HepG2 (cell line): Measurements from ENCODE around the gene CFAP46. TPM values are rescaled to one million over a fixed set of nuclear protein-coding genes. Genes with fewer than 3 reads are reported as not detected.

Experiments
- ATAC-seq: fragments of 200-7000 bp; cut with Tn5 transposase; 3 replicates; pipeline ENCODE4 v1.9.1; 2020; ENCODE audit warnings: mild to moderate bottlenecking, moderate library complexity
- BruUV-seq: library from RNA; stranded (reverse); fragments of 400-500 nt; replicated peaks from 2 replicates; lab custom pipeline; 2021; lab: Mats Ljungman, UMichigan
- CTCF ChIA-PET: fragments of 300-600 bp; formaldehyde crosslinking; extraction: SDS; loops from one replicate; lab custom pipeline; 2021; ENCODE audit warnings: low total read pairs, inconsistent platforms, low intra/inter-chr PET ratio; lab: Yijun Ruan, JAX
- POLR2A ChIA-PET: fragments of 350-600 bp; sonication (Branson Sonifier 250); formaldehyde crosslinking; loops from one replicate; lab custom pipeline; 2020; ENCODE audit warnings: antibody characterized with exemption, inconsistent platforms; lab: Yijun Ruan, JAX
- DNase-seq: peaks from one replicate; pipeline ENCODE4 v3.0.0-alpha.2; 2015; ENCODE audit warnings: low spot score
- FAIRE-seq: peaks from 3 replicates; lab custom pipeline; 2011; peaks lifted over from hg19 to GRCh38; lab: Jason Lieb, UNC
- H2AFZ ChIP-seq: one replicate; pipeline ENCODE4 v1.6.1; 2011; ENCODE audit warnings: low read length, inconsistent platforms
- H3K27ac ChIP-seq: fragments of 300-600 bp; 3 replicates; pipeline ENCODE4 v1.8.0; 2011; ENCODE audit warnings: mixed run types, mild to moderate bottlenecking, mixed read lengths, low read length, inconsistent platforms; ENCODE audit not compliant: insufficient read depth; ENCODE audit errors: extremely low read length
- H3K27me3 ChIP-seq, 2 experiments: fragments of 200-600 bp in 1 of 2; 2 replicates in 1 of 2; 3 replicates in 1 of 2; pipeline versions ENCODE4 v1.6.0 to v1.8.0; 2011; ENCODE audit warnings: low read length in 2 of 2, mild to moderate bottlenecking in 2 of 2, moderate library complexity in 2 of 2, inconsistent platforms in 1 of 2; ENCODE audit not compliant: insufficient read depth in 2 of 2, control insufficient read depth in 1 of 2
- H3K36me3 ChIP-seq, 2 experiments: fragments of 200-600 bp in 1 of 2; replicated peaks in 1 of 2; 2 replicates in 1 of 2; 3 replicates in 1 of 2; pipeline versions ENCODE4 v1.5.1 to v1.8.0; 2011; ENCODE audit warnings: low read length in 2 of 2, inconsistent platforms in 1 of 2; ENCODE audit not compliant: insufficient read depth in 2 of 2, control insufficient read depth in 1 of 2
- H3K4me1 ChIP-seq: 2 replicates; pipeline ENCODE4 v1.5.1; 2012; ENCODE audit warnings: low read length, inconsistent platforms; ENCODE audit not compliant: insufficient read depth
- H3K4me2 ChIP-seq: 2 replicates; pipeline ENCODE4 v1.6.0; 2011; ENCODE audit warnings: low read depth, low read length, inconsistent platforms
- H3K4me3 ChIP-seq, 3 experiments: fragments of 200-600 bp in 1 of 3; sonication (generic), shearing (Covaris generic) in 1 of 3; replicated peaks in 1 of 3; 2 replicates each; pipeline ENCODE4 v1.5.1; 2011 to 2016; ENCODE audit warnings: low read length in 3 of 3, inconsistent platforms in 2 of 3, low read depth in 2 of 3, mild to moderate bottlenecking in 2 of 3, control low read depth in 1 of 3, mixed read lengths in 1 of 3; ENCODE audit not compliant: insufficient read depth in 1 of 3
- H3K79me2 ChIP-seq: one replicate; pipeline ENCODE4 v1.6.1; 2011; ENCODE audit warnings: low read length, inconsistent platforms; ENCODE audit not compliant: insufficient read depth
- H3K9ac ChIP-seq: 2 replicates; pipeline ENCODE4 v1.6.0; 2011; ENCODE audit warnings: mild to moderate bottlenecking, low read depth, low read length, inconsistent platforms; ENCODE audit not compliant: insufficient read depth
- H3K9me3 ChIP-seq: 2 replicates; pipeline ENCODE4 v1.5.1; 2012; ENCODE audit warnings: mild to moderate bottlenecking, low read length
- H4K20me1 ChIP-seq: 2 replicates; pipeline ENCODE4 v1.6.0; 2011; ENCODE audit warnings: inconsistent platforms, mild to moderate bottlenecking, low read length, moderate library complexity; ENCODE audit not compliant: insufficient read depth
- AGO2 ChIP-seq: fragments of 200-400 bp; formaldehyde crosslinking; optimal IDR thresholded peaks from 2 replicates; pipeline ENCODE3; 2017; ENCODE audit warnings: mild to moderate bottlenecking, low read depth, low read length, moderate library complexity
- CREB3 ChIP-seq: sonication (generic); formaldehyde crosslinking; IDR thresholded peaks from 2 replicates; pipeline ENCODE4 v1.5.0; 2020; ENCODE audit warnings: missing genetic modification reagents
- PRDM15 ChIP-seq: sonication (generic); formaldehyde crosslinking; IDR thresholded peaks from 2 replicates; pipeline ENCODE4 v1.4.0; 2020; ENCODE audit warnings: missing genetic modification reagents
- WGBS: methylation state at CpG from one replicate; pipeline ENCODE4 v1.1.6; 2017; ENCODE audit warnings: low lambda C conversion rate; 5-methylcytosine and 5-hydroxymethylcytosine counted together
- in situ Hi-C: cut with HindIII; loops from 2 replicates; pipeline ENCODE4 v1.10.0; 2017; ENCODE audit warnings: low pct_unique_long_range_greater_than_20kb; ENCODE audit not compliant: extremely low pct_ligation_motif_present
- intact Hi-C: fragments of 100-400 bp; cut with micrococcal nuclease; formaldehyde crosslinking; loops from one replicate; pipeline ENCODE4 v1.10.0; 2022; ENCODE audit not compliant: unreplicated experiment
- polyA plus RNA-seq, 8 experiments: library from polyadenylated mRNA; depleted of rRNA in 3 of 8; stranded (reverse) in 7 of 8; unstranded in 1 of 8; fragments of >200 nt; fragmentation: Illumina TruSeq in 4 of 8; extraction: Trizol in 4 of 8; gene quantifications; 2 replicates each; pipeline versions ENCODE4 v1.2.1 to v1.2.3, GENCODE V29; 2011 to 2016; ENCODE audit warnings: low read depth in 4 of 8, missing spikeins in 1 of 8, mixed read lengths in 1 of 8; ENCODE audit not compliant: insufficient read depth in 1 of 8
- total RNA-seq, 5 experiments: library from RNA; depleted of rRNA; stranded (reverse); fragments of >200 nt; fragmentation: Illumina TruSeq; extraction: Trizol; gene quantifications; 2 replicates each; pipeline ENCODE4 v1.2.3, GENCODE V29; 2016; ENCODE audit warnings: low read depth in 1 of 5
- TF ChIP-seq, protein P1 (sequence below): sonication (generic); formaldehyde crosslinking; IDR thresholded peaks from 2 replicates; pipeline ENCODE4 v1.8.1; 2023; ENCODE audit warnings: mild to moderate bottlenecking, moderate library complexity, missing genetic modification reagents

Gene CFAP46
- total and polyA plus RNA-seq, 2 of the 13 experiments (the other 11 are each of a cell fraction or from before 2014, with no cell fraction given): 0.24 to 0.84 TPM

DNA sequence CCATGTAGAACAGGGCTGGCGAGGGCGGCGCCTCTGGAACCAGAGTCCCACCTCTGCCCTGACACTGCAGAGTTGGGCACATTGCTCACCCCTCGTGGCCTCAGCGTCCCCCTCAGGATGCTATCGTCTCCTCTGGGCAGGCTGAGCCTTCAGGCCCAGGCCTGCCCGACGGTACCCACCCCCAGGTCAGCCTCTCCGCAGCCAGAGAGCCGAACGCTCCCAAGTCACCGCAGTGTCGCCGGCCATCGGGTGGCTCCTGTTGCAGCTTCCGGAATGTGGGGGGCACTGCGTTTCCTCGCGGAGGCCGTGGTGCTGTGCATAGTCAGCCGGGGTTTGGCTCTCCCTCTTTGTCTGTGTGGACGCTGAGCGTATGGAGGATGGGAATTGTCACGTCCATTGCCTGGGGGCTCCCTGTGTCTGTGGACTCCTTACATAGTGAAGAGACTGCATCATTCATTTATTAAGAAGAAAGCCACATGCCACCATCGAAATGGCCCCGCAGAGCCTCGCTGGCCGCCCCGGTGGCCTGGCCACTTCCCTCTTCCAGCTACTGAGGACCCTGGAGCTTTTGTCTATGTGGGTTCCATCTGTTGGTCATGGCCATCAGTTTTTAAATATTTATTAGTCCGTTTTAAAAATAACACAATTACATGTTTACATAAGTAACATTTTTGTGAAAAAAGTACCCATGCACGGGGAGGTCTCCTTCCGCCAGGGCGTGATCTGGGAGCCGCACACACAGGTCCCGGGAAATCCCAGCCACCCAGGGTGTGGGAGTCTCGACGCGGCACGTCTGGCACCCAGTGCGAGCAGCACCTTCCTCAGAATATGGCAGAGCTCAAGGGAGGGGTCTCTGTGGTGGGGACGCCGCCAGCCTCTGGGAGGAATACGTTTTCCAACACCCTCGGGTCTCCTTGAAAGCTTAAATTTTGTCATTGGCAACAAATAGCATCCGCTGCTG lies 172.0 kb downstream of the CFAP46 start:
- H4K20me1 ChIP-seq: no peaks in the 10 kb centered on the region
- CTCF ChIA-PET: no interaction called here
- H3K27me3 ChIP-seq: no peaks in the 10 kb centered on the region
- H3K9ac ChIP-seq: no peak overlapping the region
- TF ChIP-seq, protein P1, sequence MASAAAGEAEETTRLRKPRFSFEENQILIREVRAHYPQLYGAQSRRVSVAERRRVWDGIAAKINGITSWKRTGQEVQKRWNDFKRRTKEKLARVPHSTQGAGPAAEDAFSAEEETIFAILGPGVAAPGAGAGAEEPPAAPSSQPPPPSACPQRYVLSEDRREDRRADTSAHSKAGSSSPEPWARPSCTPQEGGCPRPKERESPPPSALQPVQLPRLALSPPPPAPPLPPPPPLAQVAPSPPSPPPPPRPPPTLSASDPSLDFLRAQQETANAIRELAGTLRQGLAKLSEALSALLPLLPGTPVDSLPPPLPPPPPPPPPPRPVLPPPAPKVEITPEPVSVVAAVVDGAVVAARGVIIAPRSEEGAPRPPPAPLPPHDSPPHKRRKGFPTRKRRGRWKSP (CRISPR knock-in tag): no peak
- TF ChIP-seq AGO2 (peak; percentile 38), CREB3 (CRISPR knock-in tag) (no peak), PRDM15 (CRISPR knock-in tag) (no peak)
- no peaks in the 10 kb centered on the region for H3K9me3 ChIP-seq
- DNase-seq (no peak), ATAC-seq (no peak), FAIRE-seq (no peak)
- in situ Hi-C loops: no loop called here
- intact Hi-C loops: no loop called here
- POLR2A ChIA-PET: no interaction called here
- BruUV-seq: no TSS peak
- no peak overlapping the region for H3K27ac ChIP-seq
- no peak overlapping the region for H3K4me3 ChIP-seq
- H2AFZ ChIP-seq: no peak overlapping the region
- no peak overlapping the region for H3K4me2 ChIP-seq
- WGBS: 96% methylated on average over 41 of the region's 45 CpGs
- H3K36me3 ChIP-seq: no peaks in the 10 kb centered on the region
- H3K4me1 ChIP-seq: peaks cover 12% of the 10 kb centered on the region
- no peaks in the 10 kb centered on the region for H3K79me2 ChIP-seq
